NCI-H1417 (cell line): ENCODE data around the gene BTC.
A peak's percentile ranks its signal among the peaks of the same experiment; 100 is the strongest.
"Not testable (repeated sequence)": the region's sequence is repeated elsewhere in the genome, so short reads cannot be mapped to it uniquely, and the experiment has no call there.

ENCODE experiments used
- DNase-seq, 3 experiments: peaks; one replicate each; lab custom pipeline; 2025; lab: John Stamatoyannopoulos, UW

The BTC gene

DNA sequence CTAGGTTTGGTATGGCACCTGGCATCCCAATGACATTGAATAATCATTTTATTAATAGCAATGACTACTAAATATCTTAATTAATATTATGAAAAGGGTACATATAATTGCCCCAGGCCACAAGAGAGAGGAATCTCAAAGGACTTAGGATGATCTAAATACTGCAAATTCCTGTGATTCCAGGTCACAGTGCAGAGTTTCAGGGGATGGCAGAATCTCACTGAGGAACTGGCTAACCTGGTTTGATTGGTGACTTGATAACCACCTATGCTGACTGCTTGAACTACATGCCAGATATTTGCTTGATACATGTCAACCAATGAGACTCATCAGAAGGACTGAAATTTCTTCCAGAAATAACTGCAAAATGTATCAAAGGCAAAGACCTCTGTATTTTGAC lies 37.2 kb downstream of the BTC start:
- no peak for DNase-seq

DNA sequence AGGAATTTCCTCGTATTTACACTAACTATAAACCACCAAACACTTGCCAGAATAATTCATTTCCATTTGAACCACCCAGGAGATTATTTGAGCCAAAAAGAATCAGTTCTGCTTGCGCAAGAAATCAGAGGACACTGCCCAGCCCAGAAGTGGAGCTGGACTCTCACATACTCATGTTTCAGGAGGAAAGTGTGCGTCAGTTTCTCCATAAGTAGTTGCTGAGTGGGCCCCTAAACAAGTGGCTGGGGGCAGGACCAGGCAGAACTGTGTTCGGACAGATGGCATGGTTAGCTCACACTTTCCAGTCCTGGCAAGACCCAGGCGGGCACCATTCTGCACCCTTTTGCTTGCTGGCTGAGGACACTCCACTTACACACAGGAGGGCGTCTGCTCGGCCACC lies 38.8 kb downstream of the BTC start:
- DNase-seq: no peak

DNA sequence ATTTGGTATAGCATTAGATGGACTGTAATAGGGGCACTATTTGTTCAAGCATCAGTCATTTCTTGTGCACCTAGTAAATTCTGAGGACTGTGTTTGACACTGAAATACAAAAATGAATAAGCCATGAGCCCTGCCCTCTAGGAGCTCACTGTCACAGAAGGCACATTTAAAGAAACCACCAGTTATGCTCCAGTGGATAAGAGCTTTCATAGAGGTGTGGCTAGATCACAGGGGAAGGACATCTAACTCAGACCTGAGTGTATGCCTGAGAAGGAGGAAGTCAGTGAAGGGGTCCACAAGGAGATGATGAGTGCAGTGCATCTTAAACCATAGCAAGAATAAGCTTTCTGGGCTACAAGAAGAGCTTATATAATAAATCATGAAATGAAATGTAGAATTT lies 40.1 kb downstream of the BTC start:
- DNase-seq: no peak

DNA sequence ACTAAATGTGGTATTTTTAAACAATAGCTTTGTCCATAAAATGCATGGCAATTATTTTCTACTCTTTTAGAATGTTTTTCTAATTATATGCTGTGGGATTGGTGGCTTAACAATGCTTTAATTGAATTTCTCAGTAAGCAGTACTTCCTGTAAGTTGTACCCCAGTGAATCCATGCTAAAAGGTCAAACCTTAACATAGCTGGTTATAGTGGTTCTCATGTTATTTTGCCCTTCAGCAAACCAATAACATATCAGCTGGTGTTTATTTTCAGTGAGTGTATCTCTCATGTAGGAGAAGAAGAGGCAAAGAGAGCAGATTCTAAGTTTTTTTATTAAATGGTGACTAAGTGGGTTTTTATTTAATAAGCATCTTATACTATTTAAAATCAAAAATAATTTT lies 41.5 kb downstream of the BTC start:
- DNase-seq: no peak

- no peak for DNase-seq
Observed at GRCh38 chr4:74751856-74752255, 42.5 kb downstream of the BTC start.

GRCh38 chr4:74751247-74751646 lies 43.1 kb downstream of the BTC start:
- no peak for DNase-seq

- no peak for DNase-seq
Observed at GRCh38 chr4:74742185-74742584, 52.1 kb downstream of the BTC start.

- no peak for DNase-seq
Observed at GRCh38 chr4:74738464-74739143, 55.7 kb downstream of the BTC start.

- no peak for DNase-seq
Observed at GRCh38 chr4:74734995-74735394, 59.3 kb downstream of the BTC start.

GRCh38 chr4:74733756-74734155 lies 60.6 kb downstream of the BTC start:
- no peak for DNase-seq

GRCh38 chr4:74724979-74725378 lies 69.3 kb downstream of the BTC start:
- no peak for DNase-seq

DNA sequence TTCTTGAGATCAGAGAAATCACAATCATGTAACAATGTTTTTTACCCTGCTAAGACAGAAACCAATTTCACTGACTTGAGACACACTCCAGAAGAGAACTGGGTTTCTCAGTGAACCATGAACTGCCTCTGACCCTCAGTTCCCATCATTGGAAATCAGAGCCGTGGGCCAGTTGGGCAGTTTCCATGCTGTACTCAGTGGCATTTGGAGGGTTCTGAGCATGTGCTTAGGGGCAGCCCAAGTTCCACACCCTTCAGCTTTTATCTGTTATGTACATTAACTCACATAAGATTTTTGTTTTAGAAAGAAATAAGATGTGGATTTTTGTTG lies 77.9 kb downstream of the BTC start:
- no peak for DNase-seq

GRCh38 chr4:74715706-74716435 lies 78.5 kb downstream of the BTC start:
- peak in 1 of 3 experiments; percentile 60 for DNase-seq

DNA sequence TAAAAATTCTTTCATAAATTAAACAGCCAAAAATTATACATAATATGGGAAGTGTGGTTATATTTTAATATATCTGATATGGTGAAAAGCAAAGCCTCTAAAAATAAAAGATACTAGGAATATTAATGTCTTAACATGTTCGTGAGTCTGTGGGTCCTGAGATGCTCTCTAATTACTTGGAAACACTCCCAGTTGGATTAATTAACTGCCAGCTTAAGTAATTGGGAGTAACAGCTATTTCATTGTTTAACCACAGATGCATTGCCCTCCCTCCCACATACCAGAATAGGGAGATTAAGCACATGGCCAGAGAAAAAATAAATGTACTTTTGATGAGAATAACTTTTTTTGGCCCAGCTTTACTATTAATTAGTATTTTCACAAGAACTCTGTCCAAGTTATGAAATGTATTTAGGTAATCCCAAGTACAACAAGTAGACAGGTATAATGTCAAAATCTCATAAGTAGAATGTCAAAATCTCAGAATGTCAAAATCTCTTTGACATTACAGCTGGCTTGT lies 79.7 kb downstream of the BTC start:
- no peak for DNase-seq

GRCh38 chr4:74708135-74708534 lies 86.2 kb downstream of the BTC start:
- not testable (repeated sequence) for DNase-seq
